ENCODE results near the gene SPATA33.

- no peak for TF ChIP-seq EZH2 (IDR thresholded peaks at IDR 0.05; ENCODE audit: insufficient read depth, poor library complexity, severe bottlenecking)
- TF ChIP-seq EZH2phosphoT487 (IDR thresholded peaks at IDR 0.05; ENCODE audit: insufficient read depth, low read depth): no peak
These were observed 37.2 kb upstream of the SPATA33 start for GRCh38 chr16:89620406-89620841.

All from GM23248 (cell line).